Suppressor macrophage treated with lipopolysaccharide for 1 hour (primary cell): Measurements from ENCODE around the gene RIN3.

ENCODE experiments used
- DNase-seq, 3 donors: peaks; one replicate each; pipeline ENCODE4 v3.0.0-alpha.2; 2020 to 2022

RIN3 gene

DNA sequence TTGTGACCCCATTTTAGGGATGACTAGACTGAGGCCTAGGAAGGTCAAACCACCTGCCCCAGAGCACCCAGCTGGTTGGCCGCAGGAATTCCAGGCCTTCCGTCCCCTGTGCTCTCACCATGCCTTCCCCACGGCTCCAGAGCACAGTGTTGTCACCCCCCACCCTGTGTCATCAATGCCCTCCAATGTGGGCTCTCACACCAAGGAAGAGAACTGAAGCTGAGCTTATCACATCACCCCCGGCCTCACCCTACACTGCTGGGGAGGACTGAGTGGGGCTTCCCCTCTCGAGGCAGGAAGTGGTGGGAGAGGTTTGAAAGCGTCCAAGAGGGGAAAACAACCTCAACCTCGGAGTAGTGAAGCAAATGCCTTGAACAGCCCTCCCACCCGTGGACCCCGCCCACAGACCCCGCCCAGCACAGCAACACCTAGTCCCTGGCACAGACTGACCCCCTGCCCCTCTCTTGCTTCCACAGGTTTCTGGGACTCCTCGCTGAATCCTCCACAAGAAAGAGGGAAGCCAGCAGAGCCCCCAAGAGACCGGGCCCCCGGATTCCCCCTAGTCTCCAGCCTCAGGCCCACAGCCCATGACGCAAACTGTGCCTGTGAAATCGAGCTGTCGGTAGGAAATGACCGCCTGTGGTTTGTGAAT is 137.7 kb downstream of the RIN3 start:
- peak; percentile 93 to 95 (median 93) for DNase-seq

DNA sequence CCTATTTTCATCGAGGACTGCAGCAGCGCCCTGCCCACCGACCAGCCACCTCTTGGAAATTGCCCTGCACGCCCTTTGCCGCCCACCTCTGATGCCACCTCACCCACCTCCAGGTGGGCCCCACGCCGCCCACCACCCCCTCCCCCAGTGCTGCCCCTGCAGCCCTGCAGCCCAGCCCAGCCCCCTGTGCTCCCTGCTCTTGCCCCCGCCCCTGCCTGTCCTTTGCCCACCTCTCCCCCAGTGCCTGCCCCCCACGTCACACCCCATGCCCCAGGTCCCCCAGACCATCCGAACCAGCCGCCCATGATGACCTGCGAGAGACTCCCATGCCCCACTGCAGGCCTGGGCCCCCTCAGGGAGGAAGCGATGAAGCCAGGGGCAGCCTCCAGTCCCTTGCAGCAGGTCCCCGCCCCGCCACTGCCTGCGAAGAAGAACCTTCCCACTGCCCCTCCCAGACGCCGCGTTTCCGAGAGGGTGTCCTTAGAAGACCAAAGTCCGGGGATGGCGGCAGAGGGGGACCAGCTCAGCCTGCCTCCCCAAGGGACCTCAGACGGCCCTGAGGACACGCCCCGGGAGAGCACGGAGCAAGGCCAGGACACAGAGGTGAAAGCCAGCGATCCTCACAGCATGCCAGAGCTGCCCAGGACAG is 138.3 kb downstream of the RIN3 start:
- DNase-seq: peak; percentile 56 to 73 (median 60)

DNA sequence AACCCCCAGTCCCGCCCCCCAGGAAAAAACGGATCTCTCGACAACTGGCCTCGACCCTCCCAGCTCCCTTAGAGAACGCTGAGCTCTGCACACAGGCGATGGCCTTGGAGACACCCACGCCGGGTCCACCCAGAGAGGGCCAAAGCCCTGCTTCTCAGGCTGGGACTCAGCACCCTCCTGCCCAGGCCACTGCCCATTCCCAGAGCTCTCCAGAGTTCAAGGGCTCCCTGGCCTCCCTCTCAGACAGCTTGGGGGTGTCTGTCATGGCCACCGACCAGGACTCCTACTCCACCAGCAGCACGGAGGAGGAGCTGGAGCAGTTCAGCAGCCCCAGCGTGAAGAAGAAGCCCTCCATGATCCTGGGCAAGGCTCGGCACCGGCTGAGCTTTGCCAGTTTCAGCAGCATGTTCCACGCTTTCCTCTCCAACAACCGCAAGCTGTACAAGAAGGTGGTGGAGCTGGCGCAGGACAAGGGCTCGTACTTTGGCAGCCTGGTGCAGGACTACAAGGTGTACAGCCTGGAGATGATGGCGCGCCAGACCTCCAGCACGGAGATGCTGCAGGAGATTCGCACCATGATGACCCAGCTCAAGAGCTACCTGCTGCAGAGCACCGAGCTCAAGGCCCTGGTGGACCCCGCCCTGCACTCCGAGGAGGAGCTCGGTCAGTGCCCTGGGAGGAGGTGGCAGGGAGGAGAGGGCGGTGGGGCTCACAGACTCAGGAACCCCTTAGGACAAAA is 139.0 kb downstream of the RIN3 start:
- DNase-seq: peak in 2 of 3 donors; percentile 49 to 59

DNA sequence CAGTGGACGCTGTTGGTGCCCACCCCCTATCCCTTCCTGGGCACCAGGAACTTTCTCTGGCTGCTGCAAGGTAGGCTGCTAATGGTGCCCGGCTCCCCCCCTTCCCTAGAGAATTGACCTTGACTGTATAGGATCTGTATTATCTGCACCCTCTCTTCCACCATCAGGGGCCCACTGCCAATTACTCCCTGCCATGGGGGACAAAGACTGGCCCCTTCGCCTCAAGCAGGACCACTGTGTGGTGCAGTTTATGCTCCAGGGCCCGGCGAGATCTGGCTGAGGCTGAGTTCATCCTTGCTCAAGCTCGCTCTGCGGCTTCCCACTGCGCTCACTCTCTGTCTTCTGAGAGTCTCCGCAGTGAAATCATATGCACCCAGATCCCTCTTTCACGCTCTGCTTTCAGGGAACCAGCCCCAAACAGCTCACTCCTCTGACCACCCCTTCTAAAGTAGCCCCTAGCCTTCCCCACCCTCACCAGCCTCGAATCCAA is 139.6 kb downstream of the RIN3 start:
- DNase-seq: peak; percentile 68 to 73 (median 69)

DNA sequence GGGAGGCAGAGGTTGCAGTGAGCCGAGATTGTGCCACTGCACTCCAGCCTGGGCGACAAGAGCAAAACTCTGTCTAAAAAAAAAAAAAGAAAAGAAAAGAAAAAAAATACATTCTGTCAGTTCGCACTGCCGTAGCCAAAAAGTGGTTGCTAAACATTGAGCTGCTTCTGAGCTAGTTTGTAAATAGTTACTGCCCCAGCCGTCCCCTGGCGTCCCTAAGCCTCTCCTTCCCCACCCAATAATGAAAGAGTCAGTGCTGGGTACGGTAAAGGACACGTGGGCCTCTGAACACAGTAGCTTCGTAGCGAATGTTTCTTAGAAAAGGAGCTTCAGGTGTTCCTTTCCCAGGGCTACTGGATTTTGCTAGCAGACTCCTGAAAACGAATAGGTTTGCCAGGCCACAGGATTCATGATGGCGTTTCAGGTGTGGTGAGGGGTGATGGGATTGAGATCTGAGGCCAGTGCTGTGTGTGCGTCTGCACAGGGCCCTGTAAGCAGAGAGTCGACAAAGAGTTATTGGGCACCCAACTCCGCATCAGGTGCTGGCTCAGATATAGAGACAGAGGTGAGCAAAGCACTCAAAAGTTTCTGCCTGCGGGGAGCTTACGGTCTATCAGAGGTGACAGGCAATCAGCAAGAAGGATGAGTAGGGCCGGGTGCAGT is 140.8 kb downstream of the RIN3 start:
- peak in 1 of 3 donors; percentile 42 for DNase-seq

DNA sequence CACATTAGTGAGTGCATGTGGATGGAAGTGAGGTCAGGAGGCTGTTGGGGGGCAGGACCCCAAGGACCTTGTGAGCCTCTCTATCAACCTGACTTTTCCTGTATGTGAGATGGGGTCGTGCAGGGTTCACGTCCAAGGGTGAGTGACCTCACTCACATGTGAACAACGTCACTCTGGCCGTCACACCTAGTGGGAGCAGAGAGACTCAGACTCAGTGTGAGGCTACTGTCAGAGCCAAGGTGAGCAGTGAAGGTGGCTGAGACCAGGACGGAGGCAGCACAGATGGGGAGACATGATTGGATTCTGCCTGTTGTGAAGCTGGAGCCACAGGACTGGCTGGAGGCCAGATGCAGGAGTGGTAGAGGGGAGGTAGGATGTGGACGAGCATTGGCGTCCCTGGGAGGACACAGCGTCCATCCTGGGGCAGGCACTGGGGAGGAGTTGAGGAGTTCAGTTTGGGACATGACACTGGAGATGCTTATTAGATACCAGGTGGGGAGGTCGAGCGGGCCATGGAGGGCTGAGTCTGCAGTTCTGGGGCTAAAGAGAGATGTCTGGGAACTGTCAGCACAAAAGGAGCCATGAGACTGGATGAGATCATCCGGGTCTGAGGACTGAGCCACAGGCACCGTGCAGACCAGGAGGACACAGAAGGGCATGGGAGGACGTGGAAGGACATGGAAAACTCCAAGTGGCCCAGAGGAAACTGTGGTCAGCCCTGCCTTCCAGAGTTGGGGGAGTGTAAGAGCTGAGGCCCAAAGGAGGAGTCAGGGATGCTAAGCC is 142.0 kb downstream of the RIN3 start:
- peak; percentile 71 to 76 (median 73) for DNase-seq

DNA sequence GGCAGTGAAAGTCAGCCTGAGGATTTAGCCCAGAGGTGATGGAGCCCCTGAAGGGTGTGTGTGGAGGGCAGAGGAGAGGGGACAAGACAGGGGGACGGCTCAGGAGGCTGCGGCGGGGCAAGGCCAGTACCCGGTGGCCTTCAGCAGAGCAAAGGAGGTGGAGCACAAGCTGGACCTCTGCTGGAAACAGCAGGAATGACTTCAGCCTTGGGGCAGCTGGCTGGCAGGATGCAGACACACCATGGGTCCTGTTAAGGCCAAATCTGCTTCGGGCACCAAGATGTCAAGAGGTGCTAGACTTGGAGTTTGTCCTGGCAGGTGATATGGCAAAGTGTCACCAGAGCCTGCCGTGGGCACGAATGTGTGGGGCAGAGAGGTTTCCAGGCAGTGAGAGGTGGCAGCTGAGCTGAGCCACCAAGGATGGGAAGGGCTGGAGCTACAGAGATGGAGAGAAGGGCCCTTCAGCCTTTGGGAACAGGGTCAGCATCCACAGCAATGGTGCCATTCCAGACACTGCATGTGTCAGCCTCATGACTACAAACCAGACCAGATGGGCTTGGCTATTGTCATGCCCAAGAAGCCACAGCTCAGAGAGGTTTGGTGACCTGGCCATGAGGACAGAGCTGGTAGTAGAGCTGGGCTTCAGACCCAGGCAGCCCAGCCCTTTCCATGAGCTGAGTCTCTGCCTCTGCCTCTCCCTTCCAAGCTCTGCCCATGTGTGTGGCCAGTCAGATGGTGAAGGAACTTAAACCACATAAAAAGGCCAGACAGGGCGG is 142.9 kb downstream of the RIN3 start:
- DNase-seq: peak in 2 of 3 donors; percentile 51 to 65

DNA sequence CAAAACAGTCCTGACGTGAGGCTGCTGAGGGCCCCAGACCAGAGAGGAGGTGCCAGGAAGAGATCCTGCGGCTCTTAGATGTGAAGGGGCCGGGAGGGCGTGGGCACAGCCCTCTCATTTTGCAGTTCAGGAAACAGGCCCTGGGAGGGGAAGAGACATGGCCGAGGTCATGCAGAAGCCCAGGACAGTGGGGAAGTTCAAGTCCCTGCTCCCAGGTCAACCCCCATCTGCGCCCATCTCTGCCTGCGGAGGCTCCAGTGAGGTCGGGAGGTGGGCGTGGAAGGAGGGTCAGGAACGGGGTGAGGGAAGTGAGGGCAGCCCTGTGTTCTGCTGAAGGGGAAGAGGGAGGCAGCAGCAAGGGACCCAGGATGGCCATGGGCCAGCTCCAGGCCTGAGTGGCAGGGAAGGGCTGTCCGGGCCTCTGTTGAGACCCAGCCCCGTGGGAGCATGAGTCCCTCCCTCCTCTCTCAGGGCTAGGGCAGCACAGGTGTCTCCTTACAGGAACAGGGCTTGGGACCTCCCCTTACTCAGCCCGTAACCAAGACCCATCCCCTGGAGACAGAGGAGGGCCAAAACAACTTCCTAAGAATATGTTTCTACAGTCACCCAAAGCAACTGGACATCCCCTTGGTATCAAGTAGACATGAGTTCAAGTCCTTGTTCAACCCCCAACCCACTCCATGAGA is 144.0 kb downstream of the RIN3 start:
- DNase-seq: peak; percentile 76 to 86 (median 82)

DNA sequence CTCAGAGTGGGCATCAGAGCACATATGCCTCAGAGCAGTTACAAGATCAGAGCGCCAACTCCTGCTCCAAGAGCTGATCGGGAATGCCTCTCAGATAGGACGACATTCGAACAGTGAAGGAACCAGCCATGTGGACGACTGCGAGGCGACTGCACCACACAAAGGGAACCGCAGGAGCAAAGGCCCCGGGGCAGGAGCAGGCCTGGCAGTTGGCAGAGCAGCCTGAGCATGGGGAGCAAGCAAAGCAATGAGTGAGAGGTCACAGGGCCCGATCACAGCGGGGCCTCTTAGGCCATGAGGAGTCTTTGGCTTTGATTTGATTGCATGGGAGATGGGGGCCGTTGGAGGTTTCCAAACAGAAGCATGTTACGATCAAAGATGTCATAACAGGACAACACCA is 144.6 kb downstream of the RIN3 start:
- no peak for DNase-seq

DNA sequence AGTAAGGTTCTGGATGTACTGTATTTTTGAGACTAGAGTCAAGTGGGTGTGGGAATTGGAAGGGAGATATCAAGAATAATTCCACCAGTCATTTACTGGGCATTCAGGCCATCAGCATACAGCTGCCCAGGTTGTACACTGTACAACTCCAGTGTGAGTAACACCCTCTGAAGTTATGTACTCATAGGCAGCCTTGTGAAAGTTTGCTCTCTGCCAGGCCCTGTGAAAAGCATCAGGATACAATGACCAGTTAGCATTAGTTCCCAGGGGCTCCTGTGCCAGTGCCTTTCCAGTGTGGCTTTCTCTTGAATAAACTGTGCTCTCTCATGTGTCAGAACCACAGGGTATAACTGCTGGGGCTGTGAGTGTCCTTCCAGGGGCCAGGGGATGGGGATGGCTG is 145.1 kb downstream of the RIN3 start:
- peak in 1 of 3 donors; percentile 49 for DNase-seq

DNA sequence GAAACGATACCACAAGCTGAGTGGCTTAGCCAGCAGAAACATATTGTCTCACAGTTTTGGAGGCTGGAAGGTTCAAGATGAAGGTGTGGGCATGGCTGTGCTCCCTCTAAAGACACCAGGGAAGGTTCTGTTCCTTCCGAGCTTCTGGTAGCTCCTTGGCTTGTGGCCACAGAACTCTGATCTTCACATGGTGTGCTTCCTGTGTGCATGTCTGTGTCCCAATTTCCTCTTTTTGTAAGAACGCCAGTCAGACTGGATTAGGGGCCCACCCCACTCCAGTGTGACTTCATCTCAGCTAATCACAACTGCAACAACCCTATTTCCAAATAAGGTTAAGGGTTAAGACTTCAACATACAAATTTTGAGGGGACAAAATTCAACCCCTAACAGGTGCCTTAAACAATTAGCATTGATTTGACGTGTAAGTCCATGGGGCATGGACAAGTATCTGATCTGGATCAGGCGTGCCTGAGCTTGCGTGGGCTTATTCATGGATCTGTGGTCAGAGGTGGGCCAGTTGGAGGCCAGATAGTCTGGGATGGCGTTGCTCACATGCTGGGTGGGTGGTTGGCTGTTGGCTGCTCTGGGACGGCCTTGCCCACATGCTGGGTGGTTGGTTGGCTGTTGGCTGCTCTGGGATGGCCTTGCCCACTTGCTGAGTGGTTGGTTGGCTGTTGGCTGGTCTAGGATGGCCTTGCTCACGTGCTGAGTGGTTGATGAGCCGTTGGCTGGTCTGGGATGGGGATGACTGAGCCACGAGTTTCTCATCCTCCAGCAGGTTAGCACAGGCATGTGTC is 146.4 kb downstream of the RIN3 start:
- peak; percentile 88 to 94 (median 93) for DNase-seq

DNA sequence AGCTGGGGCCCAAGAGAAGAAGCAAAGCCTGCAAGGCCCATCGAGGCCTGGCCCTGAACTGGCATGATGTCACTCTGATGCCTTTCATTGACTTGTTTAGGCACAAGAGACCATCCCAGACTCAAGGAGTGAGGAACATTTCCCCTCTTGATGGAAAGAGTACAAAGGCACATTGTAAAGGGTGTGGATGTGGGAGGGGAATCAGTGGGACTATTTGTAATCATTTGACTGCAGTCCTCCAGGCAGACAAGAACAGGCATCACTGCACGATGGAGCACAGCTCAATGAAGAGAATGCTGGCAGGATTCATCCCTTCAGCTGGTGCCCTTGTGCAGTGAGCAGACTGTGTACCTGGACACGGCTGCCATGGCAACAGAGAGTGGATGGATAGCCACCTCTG is 147.0 kb downstream of the RIN3 start:
- no peak for DNase-seq

DNA sequence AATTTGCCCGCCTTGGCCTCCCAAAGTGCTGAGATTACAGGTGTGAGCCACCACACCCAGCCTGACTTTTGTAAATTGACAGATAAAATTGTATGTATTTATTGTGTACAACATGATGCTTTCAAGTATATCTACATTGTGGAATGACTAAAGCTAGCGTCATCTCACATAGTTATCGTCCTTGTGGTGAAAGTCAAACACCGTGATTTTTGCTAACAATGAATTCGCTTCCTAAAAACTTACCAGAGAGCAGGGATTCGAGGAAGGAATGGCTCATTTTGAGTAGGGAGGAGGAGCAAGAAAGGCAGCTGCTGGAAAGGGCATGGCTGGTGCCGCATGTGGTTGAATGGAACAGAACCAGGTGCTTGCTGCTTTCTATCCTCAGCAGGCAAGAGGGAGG is 149.5 kb downstream of the RIN3 start:
- no peak for DNase-seq

DNA sequence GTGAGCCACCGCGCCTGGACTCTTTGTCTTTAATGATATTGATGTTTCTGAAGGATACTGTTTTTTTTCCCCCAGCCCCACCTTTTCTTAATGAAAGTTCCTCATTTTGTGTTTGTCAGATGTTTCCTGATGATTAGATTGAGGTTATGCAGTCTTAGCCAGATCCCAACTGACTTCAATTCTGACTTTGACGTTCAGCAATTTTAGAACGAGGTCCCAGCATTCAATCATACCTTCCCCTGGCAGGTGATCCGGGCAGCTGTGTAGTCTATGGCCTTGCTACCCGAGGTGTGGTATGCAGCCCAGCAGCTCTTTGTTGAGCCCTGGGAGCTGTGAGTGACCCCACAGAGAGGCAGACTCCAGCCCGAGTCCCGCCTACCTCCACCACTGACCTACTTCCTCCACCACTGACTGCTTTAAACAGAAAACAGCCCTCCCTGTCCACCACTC is 152.1 kb downstream of the RIN3 start:
- DNase-seq: peak; percentile 56 to 76 (median 72)

DNA sequence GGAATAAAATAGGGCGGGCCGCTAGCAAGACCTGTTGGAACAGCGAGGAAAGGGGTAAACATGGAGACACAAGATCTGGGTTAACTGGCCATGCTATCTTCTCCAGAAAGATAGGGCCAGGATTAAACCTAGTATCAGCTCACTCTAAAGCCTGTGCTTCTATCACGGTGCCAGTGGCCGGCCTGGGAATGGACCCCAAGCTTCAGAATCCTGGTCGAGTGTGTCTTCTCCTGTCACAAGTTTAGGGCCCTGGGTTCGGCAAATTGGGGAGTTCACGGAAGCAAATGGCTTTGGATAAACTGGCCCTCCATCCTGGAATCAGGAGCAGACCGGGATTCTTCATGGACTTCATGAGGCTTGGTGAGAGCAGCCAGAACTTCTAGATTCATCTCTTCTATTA is 152.7 kb downstream of the RIN3 start:
- no peak for DNase-seq

DNA sequence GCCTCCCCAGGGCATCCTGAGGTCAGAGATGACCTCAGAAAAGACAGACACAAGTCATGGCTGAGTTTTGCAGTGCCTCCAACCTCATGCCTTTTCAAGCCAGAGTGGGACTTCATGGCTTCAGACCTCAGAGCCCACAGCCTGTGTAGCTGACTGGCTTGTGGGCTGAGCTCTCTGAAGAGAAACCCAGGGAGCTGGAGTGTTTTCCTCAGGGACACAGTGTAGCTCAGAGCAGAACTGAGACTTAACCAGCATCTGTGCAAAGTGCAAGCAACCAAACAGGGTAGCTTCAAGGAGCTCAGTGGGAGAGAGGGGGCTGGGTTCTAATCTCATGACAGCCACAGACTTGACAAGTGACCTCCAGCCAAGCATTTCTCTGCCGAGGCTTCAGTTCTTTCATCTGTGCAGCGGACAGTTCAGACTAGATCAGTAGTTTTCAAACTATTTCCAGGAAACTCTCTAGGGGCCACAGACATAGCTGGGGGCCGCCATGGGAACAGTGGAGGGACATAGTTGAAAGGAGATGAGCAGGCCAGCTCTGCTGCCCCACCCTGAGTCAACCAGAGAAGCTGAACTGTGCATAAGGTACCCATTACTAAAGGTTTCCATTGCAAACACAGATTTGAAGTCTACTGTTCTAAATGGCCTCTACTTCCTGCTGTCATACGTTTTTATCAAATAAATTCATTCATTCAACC is 154.8 kb downstream of the RIN3 start:
- DNase-seq: peak in 1 of 3 donors; percentile 12

DNA sequence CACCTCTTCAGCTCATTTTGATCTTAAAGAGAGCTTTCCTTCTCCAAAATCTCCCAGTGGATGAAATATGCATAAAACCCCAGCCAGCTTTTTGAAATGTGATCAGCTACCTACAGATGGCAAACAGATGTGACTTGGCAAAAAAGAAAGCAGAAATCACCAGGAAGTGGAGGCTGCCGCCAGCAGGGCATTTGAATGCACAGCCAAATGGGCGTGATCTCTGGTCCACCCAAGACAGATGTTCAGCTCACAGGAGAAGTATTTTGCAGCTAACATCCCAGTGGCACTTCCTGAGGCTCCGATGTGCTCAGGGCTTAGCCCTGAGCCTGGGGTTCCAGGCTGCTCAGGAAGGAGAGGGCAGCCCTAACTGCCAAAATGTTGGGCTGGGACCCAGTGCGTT is 156.6 kb downstream of the RIN3 start:
- peak in 1 of 3 donors; percentile 54 for DNase-seq

DNA sequence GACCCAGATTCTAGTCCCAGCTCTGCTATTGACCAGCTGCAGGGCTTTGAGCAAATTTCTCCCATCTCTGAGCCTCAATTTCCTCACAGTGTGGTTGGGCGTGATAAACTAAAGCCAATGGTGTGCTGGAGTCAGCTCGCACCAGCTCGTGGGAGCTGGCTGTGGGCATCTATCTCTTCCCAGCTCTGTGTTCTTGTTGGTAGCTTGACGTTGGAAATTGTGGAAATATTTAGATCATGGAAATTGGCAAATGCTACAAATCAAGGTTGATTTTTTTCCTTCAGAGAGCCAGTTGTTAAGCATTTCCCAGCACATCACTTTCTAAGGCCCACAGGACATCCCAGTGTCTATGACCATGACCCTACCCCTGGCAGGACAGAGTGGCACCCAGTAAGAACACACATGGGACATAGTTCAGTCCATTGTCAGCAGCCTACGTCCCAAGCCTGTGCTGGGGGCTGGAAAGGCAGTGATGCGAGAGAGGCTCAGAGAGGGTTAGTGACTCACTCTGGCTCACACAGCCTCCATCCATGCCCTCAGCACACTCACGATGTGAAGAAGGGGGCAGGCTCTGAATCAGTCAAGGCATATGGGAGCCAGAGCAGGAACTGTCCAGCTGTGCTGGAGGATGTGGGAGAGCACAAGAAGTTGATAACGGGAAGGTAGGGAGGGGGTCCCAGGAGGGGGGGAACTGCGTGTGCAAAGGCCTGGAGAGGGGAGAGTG is 157.2 kb downstream of the RIN3 start:
- peak in 1 of 3 donors; percentile 39 for DNase-seq
